Measurements from ENCODE around the gene GAL3ST1.
"Not testable (repeated sequence)": the region's sequence is repeated elsewhere in the genome, so short reads cannot be mapped to it uniquely, and the experiment has no call there.

GAL3ST1 gene

GRCh38 chr22:30564761-30565119, 9.7 kb downstream of the GAL3ST1 start:
- no peak for TF ChIP-seq CTCF (IDR thresholded peaks at IDR 0.05; ENCODE audit: insufficient read depth, missing control alignments)
- FAIRE-seq: no peak
- no peak for DNase-seq (ENCODE audit: insufficient read length, low spot score)

DNA sequence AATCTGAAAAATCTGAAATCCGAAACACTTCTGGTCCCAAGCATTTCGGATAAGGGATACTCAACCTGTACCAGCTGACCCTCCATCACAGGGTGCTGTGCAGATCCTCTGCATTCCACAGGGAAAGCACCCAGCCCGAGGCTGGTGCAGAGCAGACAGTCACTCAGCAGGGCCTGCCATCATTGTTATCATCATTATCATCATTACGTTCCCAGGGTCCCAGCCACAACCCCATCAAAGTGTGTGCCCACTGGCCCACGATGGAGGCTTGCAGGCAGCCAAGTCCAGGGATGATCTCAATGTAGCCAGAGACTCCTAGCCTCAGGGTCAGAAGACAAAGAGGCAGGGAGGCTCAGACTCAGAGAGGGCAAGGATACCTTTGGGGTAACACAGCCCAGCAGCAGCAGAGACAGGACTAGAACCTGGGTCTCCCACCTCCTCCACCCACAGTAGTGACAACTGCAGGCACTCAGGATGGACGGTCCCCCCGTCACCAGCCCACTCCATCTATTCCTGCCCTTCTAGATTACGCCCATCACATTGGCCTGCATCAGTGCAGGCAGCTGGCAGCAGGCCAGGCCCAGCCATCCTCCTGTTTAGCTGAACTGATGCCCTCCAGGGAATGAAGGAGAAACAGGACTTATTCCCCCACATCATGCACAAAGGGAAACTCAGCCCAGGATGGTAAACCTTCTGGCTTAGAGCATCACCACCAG, 10.3 kb downstream of the GAL3ST1 start:
- FAIRE-seq: no peak
- DNase-seq (ENCODE audit: insufficient read length, low spot score): no peak
- TF ChIP-seq CTCF (IDR thresholded peaks at IDR 0.05; ENCODE audit: insufficient read depth, missing control alignments): no peak

- no peak for TF ChIP-seq CTCF (IDR thresholded peaks at IDR 0.05; ENCODE audit: insufficient read depth, missing control alignments)
- DNase-seq (ENCODE audit: insufficient read length, low spot score) (no peak), FAIRE-seq (no peak)
These were observed 12.1 kb downstream of the GAL3ST1 start for GRCh38 chr22:30562366-30562765.

DNA sequence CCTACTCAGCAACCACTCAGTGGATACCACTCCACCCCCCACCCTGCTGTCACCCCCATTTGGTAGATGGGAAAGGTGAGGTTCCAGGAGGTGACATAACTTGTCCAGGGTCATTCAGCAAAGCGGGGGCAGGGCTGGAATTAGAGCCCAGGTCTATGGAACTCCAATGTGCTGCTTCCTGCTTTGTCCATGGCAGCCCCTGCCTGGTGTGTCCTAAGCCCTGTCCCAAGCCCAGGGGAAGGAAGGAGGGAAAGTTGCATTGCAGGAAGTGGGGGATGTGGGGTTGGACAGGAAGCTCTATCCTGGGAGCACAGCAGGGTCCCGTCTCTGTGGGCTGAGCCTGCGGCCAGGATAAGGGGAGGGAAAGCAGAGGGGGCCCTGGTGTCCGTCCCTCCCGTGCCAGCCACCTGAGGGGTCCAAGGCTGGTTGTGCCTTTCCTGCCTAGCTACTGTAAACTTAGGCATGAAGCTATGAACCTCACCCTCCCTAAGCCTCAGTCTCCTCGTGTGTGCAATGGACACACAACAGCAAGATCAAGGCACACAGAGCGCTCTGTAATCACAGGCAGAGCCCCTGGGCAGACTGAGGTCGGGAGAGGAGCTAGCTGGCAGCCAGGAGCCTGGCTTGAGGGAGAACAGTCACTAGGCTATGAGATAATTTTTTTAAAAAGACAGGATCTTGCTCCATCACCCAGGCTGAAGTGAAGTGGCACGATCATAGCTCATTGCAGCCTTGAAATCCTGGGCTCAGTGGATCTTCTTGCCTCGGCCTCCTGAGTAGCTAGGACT, 12.9 kb downstream of the GAL3ST1 start:
- no peak for FAIRE-seq
- no peak for DNase-seq (ENCODE audit: insufficient read length, low spot score)
- TF ChIP-seq CTCF (IDR thresholded peaks at IDR 0.05; ENCODE audit: insufficient read depth, missing control alignments): no peak

GRCh38 chr22:30560643-30561202, 13.7 kb downstream of the GAL3ST1 start:
- not testable (repeated sequence) for FAIRE-seq; DNase-seq (ENCODE audit: insufficient read length, low spot score)

GRCh38 chr22:30559889-30560288, 14.6 kb downstream of the GAL3ST1 start:
- no peak for TF ChIP-seq CTCF (IDR thresholded peaks at IDR 0.05; ENCODE audit: insufficient read depth, missing control alignments)
- FAIRE-seq: no peak

DNA sequence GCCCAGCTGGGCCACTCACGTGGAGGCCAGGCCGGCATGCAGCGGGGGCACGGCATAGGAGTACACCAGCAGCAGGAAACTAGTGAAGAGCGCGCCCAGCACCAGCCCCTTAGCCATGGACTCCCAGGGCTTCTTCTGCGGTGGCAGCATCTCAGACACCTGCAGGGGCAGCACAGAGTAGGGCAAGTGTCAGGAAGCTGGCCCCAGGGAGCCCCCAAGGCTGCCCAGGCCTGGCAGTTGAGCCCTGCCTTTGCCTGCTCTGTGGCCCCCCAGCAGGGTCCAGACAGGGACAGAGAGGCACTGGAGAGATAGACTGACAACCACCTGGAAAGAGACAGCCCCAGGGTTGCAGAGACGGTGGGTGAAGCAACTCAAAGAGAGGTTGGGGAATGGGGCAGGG, 17.2 kb downstream of the GAL3ST1 start:
- no peak for TF ChIP-seq CTCF (IDR thresholded peaks at IDR 0.05; ENCODE audit: insufficient read depth, missing control alignments)
- FAIRE-seq (no peak), DNase-seq (ENCODE audit: insufficient read length, low spot score) (no peak)

More at GRCh38 chr22:30559889-30560288, 14.6 kb downstream of the GAL3ST1 start:
- DNase-seq (ENCODE audit: insufficient read length, low spot score): no peak

Data from D721Med (cell line).